KMS-11 (cell line): ENCODE results near the gene ACOXL.

Source experiments
- H2AFZ ChIP-seq: fragments of 200-600 bp; sonication (generic); 2 replicates; pipeline ENCODE4 v1.6.1; 2016; ENCODE audit warnings: antibody characterized with exemption, mixed run types, low read depth
- H3K27ac ChIP-seq: fragments of 200-600 bp; sonication (generic); 2 replicates; pipeline ENCODE4 v1.6.1; 2016; ENCODE audit warnings: mild to moderate bottlenecking, mixed run types
- H3K27me3 ChIP-seq: fragments of 200-600 bp; sonication (generic); 2 replicates; pipeline ENCODE4 v1.6.1; 2017; ENCODE audit warnings: mild to moderate bottlenecking, low read depth, mixed run types, moderate library complexity; ENCODE audit not compliant: insufficient read depth
- H3K36me3 ChIP-seq: fragments of 200-600 bp; sonication (generic); 2 replicates; pipeline ENCODE4 v1.6.1; 2017; ENCODE audit warnings: mild to moderate bottlenecking, mixed run types; ENCODE audit not compliant: insufficient read depth
- H3K4me1 ChIP-seq: fragments of 200-600 bp; sonication (generic); 2 replicates; pipeline ENCODE4 v1.6.1; 2016; ENCODE audit warnings: mild to moderate bottlenecking, low read depth, mixed run types; ENCODE audit not compliant: poor library complexity, severe bottlenecking
- H3K4me2 ChIP-seq: fragments of 200-600 bp; sonication (generic); 2 replicates; pipeline ENCODE4 v1.7.0; 2016; ENCODE audit warnings: mild to moderate bottlenecking, mixed run types
- H3K4me3 ChIP-seq: fragments of 200-600 bp; sonication (generic); IDR thresholded peaks from 2 replicates; pipeline ENCODE4 v1.6.1; 2017; ENCODE audit warnings: low read depth, low read length, mixed read lengths; ENCODE audit not compliant: insufficient read depth
- H3K79me2 ChIP-seq: fragments of 200-600 bp; sonication (generic); 2 replicates; pipeline ENCODE4 v1.6.1; 2016; ENCODE audit warnings: low read depth, mixed run types; ENCODE audit not compliant: insufficient read depth
- H3K9ac ChIP-seq: fragments of 200-600 bp; sonication (generic); 2 replicates; pipeline ENCODE4 v1.6.1; 2016; ENCODE audit warnings: mild to moderate bottlenecking, mixed run types
- H4K20me1 ChIP-seq: fragments of 200-600 bp; sonication (generic); 2 replicates; pipeline ENCODE4 v1.6.1; 2016; ENCODE audit warnings: mild to moderate bottlenecking, mixed run types; ENCODE audit not compliant: insufficient read depth
- CTCF ChIP-seq: fragments of 200-600 bp; sonication (generic); conservative IDR thresholded peaks from 2 replicates; pipeline ENCODE4 v1.6.1; 2017; ENCODE audit warnings: low read depth, mild to moderate bottlenecking, antibody characterized with exemption, low read length, moderate library complexity, mixed read lengths

ACOXL gene

GRCh38 chr2:110837446-110838409 is 105.4 kb downstream of the ACOXL start:
- Histone ChIP-seq H3K4me2 (no peak overlapping the region), H3K27me3 (no peaks in the 10 kb centered on the region), H3K4me1 (peaks cover 6% of the 10 kb centered on the region), H3K27ac (no peak overlapping the region), H3K36me3 (no peaks in the 10 kb centered on the region), H3K9ac (no peak overlapping the region), H3K4me3 (no peak overlapping the region), H3K79me2 (no peaks in the 10 kb centered on the region), H2AFZ (no peak overlapping the region), H4K20me1 (no peaks in the 10 kb centered on the region)
- TF ChIP-seq CTCF, result no peak

- no peaks in the 10 kb centered on the region for H4K20me1 ChIP-seq
- TF ChIP-seq CTCF, result no peak
- no peak overlapping the region for H2AFZ ChIP-seq
- no peak overlapping the region for H3K27ac ChIP-seq
- H3K79me2 ChIP-seq, result no peaks in the 10 kb centered on the region
- no peak overlapping the region for H3K4me3 ChIP-seq
- H3K4me1 ChIP-seq, result peaks cover 15% of the 10 kb centered on the region
- H3K4me2 ChIP-seq, result no peak overlapping the region
- no peaks in the 10 kb centered on the region for H3K36me3 ChIP-seq
- no peaks in the 10 kb centered on the region for H3K27me3 ChIP-seq
- no peak overlapping the region for H3K9ac ChIP-seq
Observed at GRCh38 chr2:110838657-110839384, 106.4 kb downstream of the ACOXL start.

- H3K27me3 ChIP-seq, result no peaks in the 10 kb centered on the region
- peaks cover 22% of the 10 kb centered on the region for H3K4me1 ChIP-seq
- H3K27ac ChIP-seq, result no peak overlapping the region
- no peak overlapping the region for H3K4me2 ChIP-seq
- H3K36me3 ChIP-seq, result no peaks in the 10 kb centered on the region
- H3K79me2 ChIP-seq, result no peaks in the 10 kb centered on the region
- H4K20me1 ChIP-seq, result no peaks in the 10 kb centered on the region
- no peak overlapping the region for H3K4me3 ChIP-seq
- H3K9ac ChIP-seq, result no peak overlapping the region
- TF ChIP-seq CTCF, result no peak
- no peak overlapping the region for H2AFZ ChIP-seq
Observed at GRCh38 chr2:110840508-110840907, 108.1 kb downstream of the ACOXL start.

- no peak for TF ChIP-seq CTCF
- H3K27ac ChIP-seq, result no peak overlapping the region
Observed at GRCh38 chr2:110842048-110842447, 109.7 kb downstream of the ACOXL start.

More at GRCh38 chr2:110842048-110842447, 109.7 kb downstream of the ACOXL start:
- H3K4me3 ChIP-seq, result no peak overlapping the region
- H3K36me3 ChIP-seq, result no peaks in the 10 kb centered on the region
- H3K4me1 ChIP-seq, result peaks cover 22% of the 10 kb centered on the region
- H2AFZ ChIP-seq, result no peak overlapping the region
- no peak overlapping the region for H3K4me2 ChIP-seq
- H4K20me1 ChIP-seq, result no peaks in the 10 kb centered on the region
- H3K79me2 ChIP-seq, result no peaks in the 10 kb centered on the region
- H3K9ac ChIP-seq, result no peak overlapping the region
- no peaks in the 10 kb centered on the region for H3K27me3 ChIP-seq
